Activated CD8-positive, alpha-beta memory T cell treated with anti-CD3 and anti-CD28 coated beads, Interleukin-2, amount 50 U/mL, for 1 hour (primary cell): ENCODE data around the gene PTPN20.

Experiments used
- DNase-seq: peaks from one replicate; pipeline ENCODE4 v3.0.0-alpha.2; 2020; ENCODE audit errors: extremely low read depth

PTPN20 gene

DNA sequence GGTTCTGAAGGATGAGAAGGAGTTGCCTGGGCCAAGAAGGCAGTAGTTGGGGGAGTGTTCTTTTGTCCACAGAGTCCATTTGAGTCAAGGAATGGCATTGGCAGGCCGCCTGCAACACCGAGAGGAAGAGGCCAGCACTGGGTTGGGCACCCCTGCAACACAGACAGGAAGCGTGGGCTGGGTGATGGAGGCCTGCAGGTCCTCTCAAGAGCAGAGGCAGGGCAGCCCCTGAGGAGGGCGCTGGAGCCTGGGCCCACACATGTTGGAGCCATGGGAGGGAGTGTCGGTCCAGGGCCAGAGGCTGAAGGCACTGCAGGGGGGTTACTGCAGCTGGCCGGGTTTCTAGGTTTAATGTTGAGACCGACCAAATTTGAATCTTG, 137.3 kb downstream of the PTPN20 start:
- DNase-seq: no peak

DNA sequence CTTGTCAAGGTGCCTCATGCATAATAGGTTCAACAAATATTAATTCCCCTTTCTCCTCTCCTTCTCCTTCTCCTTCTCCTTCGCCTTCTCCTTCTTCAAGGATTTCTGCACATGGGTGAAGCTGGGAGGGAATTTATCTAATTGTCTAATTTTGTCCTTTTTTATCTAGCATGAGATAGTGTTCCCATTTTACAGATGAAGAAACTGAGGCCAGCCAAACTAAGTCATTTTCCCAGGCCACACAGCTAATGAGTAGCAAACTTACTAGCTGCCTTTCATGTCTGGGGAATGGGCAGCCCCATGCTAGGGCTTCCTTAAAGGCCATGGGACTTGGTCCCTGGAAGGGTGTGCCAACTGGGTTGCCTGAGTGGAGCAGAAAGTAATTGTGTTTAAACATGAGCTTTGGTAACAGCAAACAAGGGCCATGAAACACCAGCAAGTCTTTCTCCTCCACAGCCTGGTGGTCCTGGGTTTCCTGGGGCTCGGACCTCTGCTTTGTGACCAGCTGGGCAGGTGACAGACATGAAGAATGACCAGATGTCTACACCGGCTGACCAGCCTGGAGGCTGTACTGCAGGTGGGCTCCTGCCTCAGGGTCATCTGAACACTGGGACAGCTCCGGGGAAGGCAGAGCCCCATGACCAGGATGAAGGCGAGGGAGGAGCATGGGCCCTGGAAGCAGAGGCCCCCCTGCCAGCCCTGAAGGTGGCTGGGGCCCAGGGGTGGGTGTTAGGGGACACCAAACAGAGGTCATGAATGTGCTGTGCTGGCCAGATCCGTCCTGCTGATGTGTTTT, 138.0 kb downstream of the PTPN20 start:
- DNase-seq: no peak

DNA sequence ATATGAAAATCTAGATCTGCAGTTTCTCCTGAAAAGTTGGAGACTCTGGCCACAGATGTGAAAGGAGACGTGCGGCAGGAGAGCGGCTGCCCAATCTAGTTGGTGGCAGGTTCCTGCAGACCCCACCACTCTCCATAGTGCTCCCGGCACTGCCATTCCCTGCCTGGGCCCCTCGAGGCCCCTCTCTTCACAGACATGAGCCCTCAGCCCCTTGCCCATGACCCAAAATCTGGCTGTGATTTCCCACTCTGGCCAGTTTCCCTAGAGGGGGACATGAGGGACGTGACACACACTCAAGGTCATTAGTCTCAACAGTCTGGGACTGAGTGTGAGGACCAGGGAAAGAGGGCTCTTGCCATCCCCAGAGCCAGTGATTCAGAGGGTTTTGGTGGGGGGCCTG, 138.7 kb downstream of the PTPN20 start:
- DNase-seq: no peak

GRCh38 chr10:47050618-47051455, 139.6 kb downstream of the PTPN20 start:
- no peak for DNase-seq

GRCh38 chr10:47051741-47052238, 140.6 kb downstream of the PTPN20 start:
- no peak for DNase-seq
